ENCODE measurements around the gene RAP1GAP. TPM values are rescaled to one million over a fixed set of nuclear protein-coding genes. Genes with fewer than 3 reads are reported as not detected.
A peak's percentile ranks its signal among the peaks of the same experiment; 100 is the strongest.

RAP1GAP gene
- total RNA-seq, 4 donors from 2014 or later = 0.33 to 0.83 (median 0.56) TPM

- 64% methylated on average over 11 of the region's 11 CpGs for WGBS
Observed at GRCh38 chr1:21573475-21573874, 95.7 kb downstream of the RAP1GAP start.

GRCh38 chr1:21572735-21573277 lies 96.4 kb downstream of the RAP1GAP start:
- Histone ChIP-seq H3K27ac (replicated peaks in 1 of 4) (no peak overlapping the region), H3K36me3 (no peaks in the 10 kb centered on the region), H3K4me3 (no peak overlapping the region), H3K9me3 (peaks cover 0 to 5% (median 0%) of the 10 kb centered on the region in 4 donors), H3K4me1 (peaks cover 21 to 26% (median 22%) of the 10 kb centered on the region in 4 donors), H3K27me3 (no peaks in the 10 kb centered on the region)
- no peak for DNase-seq (ENCODE audit: extremely low spot score)
- intact Hi-C loops (cut with DNase I) = loop anchor here (2.0 to 5.0 kb wide), 2 partner anchors 62 to 201 kb away; no protein-coding TSS in a partner anchor
- no peak for TF ChIP-seq POLR2A (IDR thresholded peaks at IDR 0.05; ENCODE audit: low read depth)
- no peak for TF ChIP-seq EP300 (IDR thresholded peaks at IDR 0.05)
- TF ChIP-seq POLR2AphosphoS5 (IDR thresholded peaks at IDR 0.05) = no peak
- TF ChIP-seq, protein P1, sequence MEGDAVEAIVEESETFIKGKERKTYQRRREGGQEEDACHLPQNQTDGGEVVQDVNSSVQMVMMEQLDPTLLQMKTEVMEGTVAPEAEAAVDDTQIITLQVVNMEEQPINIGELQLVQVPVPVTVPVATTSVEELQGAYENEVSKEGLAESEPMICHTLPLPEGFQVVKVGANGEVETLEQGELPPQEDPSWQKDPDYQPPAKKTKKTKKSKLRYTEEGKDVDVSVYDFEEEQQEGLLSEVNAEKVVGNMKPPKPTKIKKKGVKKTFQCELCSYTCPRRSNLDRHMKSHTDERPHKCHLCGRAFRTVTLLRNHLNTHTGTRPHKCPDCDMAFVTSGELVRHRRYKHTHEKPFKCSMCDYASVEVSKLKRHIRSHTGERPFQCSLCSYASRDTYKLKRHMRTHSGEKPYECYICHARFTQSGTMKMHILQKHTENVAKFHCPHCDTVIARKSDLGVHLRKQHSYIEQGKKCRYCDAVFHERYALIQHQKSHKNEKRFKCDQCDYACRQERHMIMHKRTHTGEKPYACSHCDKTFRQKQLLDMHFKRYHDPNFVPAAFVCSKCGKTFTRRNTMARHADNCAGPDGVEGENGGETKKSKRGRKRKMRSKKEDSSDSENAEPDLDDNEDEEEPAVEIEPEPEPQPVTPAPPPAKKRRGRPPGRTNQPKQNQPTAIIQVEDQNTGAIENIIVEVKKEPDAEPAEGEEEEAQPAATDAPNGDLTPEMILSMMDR (IDR thresholded peaks at IDR 0.05) = no peak
- WGBS = 91% methylated on average over 13 of the region's 13 CpGs

More at GRCh38 chr1:21573475-21573874, 95.7 kb downstream of the RAP1GAP start:
- Histone ChIP-seq H3K4me3 (no peak overlapping the region), H3K36me3 (no peaks in the 10 kb centered on the region), H3K4me1 (peaks cover 21 to 26% (median 22%) of the 10 kb centered on the region in 4 donors), H3K27ac (replicated peaks in 1 of 4) (peak overlapping the region; percentile 66 to 87 (median 79)), H3K9me3 (peaks cover 0 to 5% (median 0%) of the 10 kb centered on the region in 4 donors), H3K27me3 (no peaks in the 10 kb centered on the region)
- no peak for DNase-seq (ENCODE audit: extremely low spot score)
- intact Hi-C loops (cut with DNase I) = loop anchor here (2.0 to 5.0 kb wide), 2 partner anchors 63 to 201 kb away; no protein-coding TSS in a partner anchor
- TF ChIP-seq, protein P1 (IDR thresholded peaks at IDR 0.05) = no peak
- no peak for TF ChIP-seq EP300 (IDR thresholded peaks at IDR 0.05)
- no peak for TF ChIP-seq POLR2A (IDR thresholded peaks at IDR 0.05; ENCODE audit: low read depth)
- no peak for TF ChIP-seq POLR2AphosphoS5 (IDR thresholded peaks at IDR 0.05)

DNA sequence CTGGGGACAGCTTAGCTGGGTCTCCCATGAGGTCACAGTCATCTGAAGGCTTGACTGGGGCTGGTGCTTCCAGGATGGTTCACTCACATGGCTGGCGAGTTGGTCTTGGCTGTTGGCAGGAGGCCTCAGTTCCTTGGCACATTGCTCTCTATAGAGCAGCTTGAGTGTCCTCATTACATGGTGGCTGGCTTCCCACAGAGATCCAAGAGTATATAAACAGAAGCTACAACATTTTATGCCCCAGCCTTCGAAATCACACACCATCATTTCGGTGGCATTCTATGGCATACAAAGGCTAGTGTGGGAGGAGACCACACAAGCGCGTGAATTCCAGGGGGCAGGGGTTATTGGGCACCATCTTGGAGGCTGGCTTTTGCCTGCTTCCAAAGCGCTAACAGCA lies 96.9 kb downstream of the RAP1GAP start:
- Histone ChIP-seq H3K4me1 (peaks cover 21 to 26% (median 22%) of the 10 kb centered on the region in 4 donors), H3K27me3 (no peaks in the 10 kb centered on the region), H3K9me3 (peaks cover 0 to 5% (median 0%) of the 10 kb centered on the region in 4 donors), H3K27ac (replicated peaks in 1 of 4) (no peak overlapping the region), H3K4me3 (no peak overlapping the region), H3K36me3 (no peaks in the 10 kb centered on the region)
- WGBS = 92% methylated on average over 6 of the region's 6 CpGs
- intact Hi-C loops (cut with DNase I) = loop anchor here (2.0 to 5.0 kb wide), 2 partner anchors 61 to 200 kb away; no protein-coding TSS in a partner anchor
- DNase-seq (ENCODE audit: extremely low spot score) = no peak
- TF ChIP-seq EP300 (IDR thresholded peaks at IDR 0.05) (no peak), POLR2AphosphoS5 (IDR thresholded peaks at IDR 0.05) (no peak), POLR2A (IDR thresholded peaks at IDR 0.05; ENCODE audit: low read depth) (no peak)
- TF ChIP-seq, protein P1 (IDR thresholded peaks at IDR 0.05) = no peak

DNA sequence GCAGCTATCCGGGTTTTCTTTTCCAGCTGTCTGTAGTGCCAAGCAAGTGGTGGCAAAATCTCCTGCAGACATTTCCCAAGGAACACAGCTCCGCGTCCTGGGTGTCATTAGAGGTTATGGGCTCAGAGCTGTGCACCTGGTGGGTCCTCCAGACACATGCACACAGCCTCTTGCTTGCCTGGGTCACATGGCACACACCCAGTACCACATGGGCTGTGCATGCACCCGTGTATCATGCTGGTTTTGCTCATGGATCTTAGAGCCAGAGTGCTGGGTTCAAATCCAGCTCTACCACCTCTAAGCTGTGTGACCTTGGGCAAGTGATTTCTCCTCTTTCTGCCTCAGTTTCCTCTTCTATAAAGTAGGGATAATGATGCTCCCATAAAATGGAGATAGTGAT lies 98.3 kb downstream of the RAP1GAP start:
- intact Hi-C loops (cut with DNase I) = loop anchor here (5.0 kb wide), 1 partner anchor 199 kb away; no protein-coding TSS in a partner anchor
- H3K27ac ChIP-seq (replicated peaks in 1 of 4) = no peak overlapping the region
- H3K4me3 ChIP-seq = no peak overlapping the region
- DNase-seq (ENCODE audit: extremely low spot score) = no peak
- peaks cover 0 to 5% (median 0%) of the 10 kb centered on the region in 4 donors for H3K9me3 ChIP-seq
- peaks cover 21 to 26% (median 22%) of the 10 kb centered on the region in 4 donors for H3K4me1 ChIP-seq
- H3K27me3 ChIP-seq = no peaks in the 10 kb centered on the region
- H3K36me3 ChIP-seq = no peaks in the 10 kb centered on the region
- WGBS = 81% methylated on average over 4 of the region's 4 CpGs
- TF ChIP-seq EP300 (IDR thresholded peaks at IDR 0.05) (no peak), POLR2AphosphoS5 (IDR thresholded peaks at IDR 0.05) (no peak), POLR2A (IDR thresholded peaks at IDR 0.05; ENCODE audit: low read depth) (no peak)
- TF ChIP-seq, protein P1 (IDR thresholded peaks at IDR 0.05) = no peak

Measured in esophagus muscularis mucosa (tissue), 4 donors.